GM21390 (cell line): ENCODE measurements around the gene SLC49A3.

Source experiments
- ATAC-seq: cut with Tn5 transposase; IDR thresholded peaks from one replicate; pipeline ENCODE4 v1.9.1; 2021; ENCODE audit not compliant: unreplicated experiment

Gene SLC49A3

GRCh38 chr4:634599-634985 is 54.4 kb downstream of the SLC49A3 start:
- ATAC-seq, result no peak

- ATAC-seq, result no peak
Measured at GRCh38 chr4:633976-634598, 54.9 kb downstream of the SLC49A3 start.

- ATAC-seq, result no peak
Measured at GRCh38 chr4:633406-633805, 55.5 kb downstream of the SLC49A3 start.

- ATAC-seq, result no peak
Measured at GRCh38 chr4:632926-633325, 56.0 kb downstream of the SLC49A3 start.

DNA sequence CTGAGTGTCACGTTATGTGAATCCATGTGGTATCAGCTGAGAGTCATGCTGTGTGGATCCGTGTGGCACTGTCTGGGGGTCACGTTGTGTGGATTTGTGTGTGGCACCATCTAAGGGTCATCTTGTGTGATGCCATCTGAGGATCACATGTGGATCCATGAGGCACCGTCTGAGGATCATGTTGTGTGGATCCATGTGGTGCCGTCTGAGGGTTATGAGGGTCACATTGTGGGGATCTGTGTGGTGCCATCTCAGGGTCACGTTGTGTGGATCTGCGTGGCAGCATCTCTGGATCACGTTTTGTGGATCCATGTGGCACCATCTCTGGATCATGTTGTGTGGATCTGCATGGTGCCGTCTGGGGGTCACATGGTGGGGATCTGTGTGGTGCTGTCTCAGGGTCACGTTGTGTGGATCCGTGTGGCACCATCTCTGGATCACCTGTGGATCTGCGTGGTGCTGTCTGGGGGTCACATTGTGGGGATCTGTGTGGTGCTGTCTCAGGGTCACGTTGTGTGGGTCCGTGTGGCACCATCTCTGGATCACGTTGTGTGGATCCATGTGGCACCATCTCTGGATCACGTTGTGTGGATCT is 56.7 kb downstream of the SLC49A3 start:
- ATAC-seq, result no peak
